GM23338 (cell line): Measurements from ENCODE around the gene DZIP1. TPM values are rescaled to one million over a fixed set of nuclear protein-coding genes. Genes with fewer than 3 reads are reported as not detected.

Experiments
- ATAC-seq: fragments of 200-7000 bp; cut with Tn5 transposase; 3 replicates; pipeline ENCODE4 v1.9.1; 2020
- DNase-seq: peaks from one replicate; pipeline ENCODE4 v3.0.0-alpha.2; 2015; ENCODE audit warnings: low spot score
- H2AFZ ChIP-seq: fragments of 200-600 bp; sonication (generic); 2 replicates; pipeline ENCODE4 v1.8.0; 2016; ENCODE audit warnings: antibody characterized with exemption, mild to moderate bottlenecking, moderate library complexity
- H3F3A ChIP-seq: fragments of 200-600 bp; sonication (generic); replicated peaks from 2 replicates; pipeline ENCODE4 v1.8.0; 2017; ENCODE audit warnings: antibody characterized with exemption, mixed run types, low read depth
- H3K27ac ChIP-seq: fragments of 200-600 bp; sonication (generic); 2 replicates; pipeline ENCODE4 v1.6.1; 2016; ENCODE audit warnings: low read depth
- H3K27me3 ChIP-seq: fragments of 200-600 bp; sonication (generic); 2 replicates; pipeline ENCODE4 v1.8.0; 2016; ENCODE audit warnings: mild to moderate bottlenecking, mixed run types, moderate library complexity; ENCODE audit not compliant: insufficient read depth
- H3K36me3 ChIP-seq: fragments of 200-600 bp; sonication (generic); 2 replicates; pipeline ENCODE4 v1.8.0; 2016; ENCODE audit warnings: mild to moderate bottlenecking; ENCODE audit not compliant: insufficient read depth
- H3K4me1 ChIP-seq: fragments of 200-600 bp; sonication (generic); 2 replicates; pipeline ENCODE4 v1.8.0; 2016; ENCODE audit warnings: mild to moderate bottlenecking, moderate library complexity; ENCODE audit not compliant: insufficient read depth
- H3K4me2 ChIP-seq: fragments of 200-600 bp; sonication (generic); 2 replicates; pipeline ENCODE4 v1.7.1; 2017; ENCODE audit warnings: mixed run types
- H3K4me3 ChIP-seq: fragments of 200-600 bp; sonication (generic); 2 replicates; pipeline ENCODE4 v1.6.1; 2016; ENCODE audit warnings: mixed run types
- H3K79me2 ChIP-seq: fragments of 200-600 bp; sonication (generic); replicated peaks from 2 replicates; pipeline ENCODE4 v1.8.0; 2017; ENCODE audit warnings: mild to moderate bottlenecking; ENCODE audit not compliant: insufficient read depth
- H3K9me2 ChIP-seq: fragments of 200-600 bp; sonication (generic); 2 replicates; pipeline ENCODE4 v1.8.0; 2017; ENCODE audit not compliant: insufficient read depth
- H4K20me1 ChIP-seq: fragments of 200-600 bp; sonication (generic); replicated peaks from 2 replicates; pipeline ENCODE4 v1.8.0; 2017; ENCODE audit warnings: mild to moderate bottlenecking; ENCODE audit not compliant: insufficient read depth
- H3K27ac Mint-ChIP-seq: 2 replicates; pipeline ENCODE4 v1.8.0; 2020; ENCODE audit warnings: inconsistent platforms, mild to moderate bottlenecking, moderate library complexity, mixed read lengths
- H3K27me3 Mint-ChIP-seq: 3 replicates; pipeline ENCODE4 v1.8.0; 2022; ENCODE audit warnings: low read depth, mild to moderate bottlenecking, moderate library complexity, mixed read lengths, inconsistent platforms; ENCODE audit not compliant: insufficient read depth, poor library complexity
- H3K36me3 Mint-ChIP-seq: 3 replicates; pipeline ENCODE4 v1.8.0; 2021; ENCODE audit warnings: low read depth, mild to moderate bottlenecking, inconsistent platforms, moderate library complexity, mixed read lengths
- H3K4me1 Mint-ChIP-seq: 3 replicates; pipeline ENCODE4 v1.8.0; 2020; ENCODE audit warnings: mild to moderate bottlenecking, inconsistent platforms, mixed read lengths
- H3K4me3 Mint-ChIP-seq: 3 replicates; pipeline ENCODE4 v1.8.0; 2021; ENCODE audit warnings: moderate library complexity, mild to moderate bottlenecking, inconsistent platforms, mixed read lengths
- H3K9me3 Mint-ChIP-seq: 3 replicates; pipeline ENCODE4 v1.8.0; 2020; ENCODE audit warnings: moderate library complexity, mild to moderate bottlenecking, inconsistent platforms, mixed read lengths
- CREB1 ChIP-seq: fragments of 250-450 bp; sonication (Bioruptor Pico); IDR thresholded peaks from 2 replicates; pipeline ENCODE4 v1.5.0; 2020; ENCODE audit warnings: low read depth, mild to moderate bottlenecking, moderate library complexity
- CTCF ChIP-seq, 2 experiments: fragments of 200-600 bp in 1 of 2; sonication (generic) in 1 of 2; conservative IDR thresholded peaks; 2 replicates each; pipeline versions ENCODE4 v1.5.1 to v1.6.1; 2016 to 2017; ENCODE audit warnings: antibody characterized with exemption in 2 of 2, low read depth in 2 of 2, mild to moderate bottlenecking in 2 of 2, moderate library complexity in 1 of 2
- EZH2phosphoT487 ChIP-seq: fragments of 200-600 bp; sonication (generic); IDR thresholded peaks from one replicate; pipeline ENCODE4 v1.8.1; 2018; ENCODE audit warnings: antibody characterized with exemption; ENCODE audit not compliant: unreplicated experiment
- REST ChIP-seq: IDR thresholded peaks from one replicate; pipeline ENCODE4 v1.6.1; 2018; ENCODE audit warnings: antibody characterized with exemption; ENCODE audit not compliant: unreplicated experiment
- STAT1 ChIP-seq: IDR thresholded peaks from one replicate; pipeline ENCODE4 v1.6.1; 2016; ENCODE audit warnings: antibody characterized with exemption; ENCODE audit not compliant: unreplicated experiment
- polyA plus RNA-seq: library from polyadenylated mRNA; unstranded; fragments of >200 nt; fragmentation: Nextera tagmentation; extraction: Ambion mirVana; gene quantifications from 2 replicates; pipeline ENCODE4 v1.2.1, GENCODE V29; 2016
- total RNA-seq: library from RNA; depleted of rRNA; stranded (reverse); fragments of >200 nt; shearing (Covaris generic); gene quantifications from 2 replicates; pipeline ENCODE4 v1.2.3, GENCODE V29; 2014

DZIP1 gene
- total and polyA plus RNA-seq, 2 experiments from 2014 or later, result 10.6 to 24.2 TPM

- Mint-ChIP-seq H3K9me3 (no peaks in the 10 kb centered on the region), H3K36me3 (no peaks in the 10 kb centered on the region), H3K4me3 (no peak overlapping the region), H3K27ac (no peak overlapping the region), H3K4me1 (peaks cover 24% of the 10 kb centered on the region), H3K27me3 (peaks cover 4% of the 10 kb centered on the region)
- TF ChIP-seq CREB1 (CRISPR knock-in tag) (no peak), REST (no peak), STAT1 (no peak), EZH2phosphoT487 (no peak)
- Histone ChIP-seq H3K36me3 (no peaks in the 10 kb centered on the region), H4K20me1 (no peaks in the 10 kb centered on the region), H3F3A (no peaks in the 10 kb centered on the region), H3K27ac (no peak overlapping the region), H3K4me3 (no peak overlapping the region), H3K4me2 (no peak overlapping the region), H3K27me3 (no peaks in the 10 kb centered on the region), H3K79me2 (no peaks in the 10 kb centered on the region), H3K9me2 (no peaks in the 10 kb centered on the region), H3K4me1 (peaks cover 17% of the 10 kb centered on the region; the same call in 1 of the 2 replicates), H2AFZ (no peak overlapping the region)
- no peak for ATAC-seq
- DNase-seq, result no peak
These were observed 109.3 kb downstream of the DZIP1 start for GRCh38 chr13:95535243-95535642.

GRCh38 chr13:95533545-95534160 lies 110.9 kb downstream of the DZIP1 start:
- peak; percentile 98 for ATAC-seq
- Histone ChIP-seq H3K4me2 (no peak overlapping the region; the same call in 1 of the 2 replicates), H3K79me2 (no peaks in the 10 kb centered on the region), H2AFZ (peak overlapping the region; percentile 84), H3F3A (no peaks in the 10 kb centered on the region), H3K27me3 (no peaks in the 10 kb centered on the region), H3K9me2 (no peaks in the 10 kb centered on the region), H3K36me3 (no peaks in the 10 kb centered on the region), H3K4me1 (peaks cover 17% of the 10 kb centered on the region; the same call in 1 of the 2 replicates), H4K20me1 (no peaks in the 10 kb centered on the region), H3K27ac (no peak overlapping the region), H3K4me3 (no peak overlapping the region)
- Mint-ChIP-seq H3K36me3 (no peaks in the 10 kb centered on the region), H3K9me3 (no peaks in the 10 kb centered on the region), H3K27ac (peak overlapping the region; percentile 29), H3K27me3 (peaks cover 4% of the 10 kb centered on the region), H3K4me1 (peaks cover 24% of the 10 kb centered on the region), H3K4me3 (no peak overlapping the region)
- DNase-seq, result peak; percentile 64
- TF ChIP-seq CREB1 (CRISPR knock-in tag), result no peak
- peak; percentile 7 to 13; a peak in 1 of 4 replicates for TF ChIP-seq CTCF (conservative IDR thresholded peaks at IDR 0.05; ENCODE audit: low read depth in 2 of 2)
